ENCODE measurements around the gene REC114.
A peak's percentile ranks its signal among the peaks of the same experiment; 100 is the strongest.
"Not testable (repeated sequence)": the region's sequence is repeated elsewhere in the genome, so short reads cannot be mapped to it uniquely, and the experiment has no call there.

The REC114 gene

DNA sequence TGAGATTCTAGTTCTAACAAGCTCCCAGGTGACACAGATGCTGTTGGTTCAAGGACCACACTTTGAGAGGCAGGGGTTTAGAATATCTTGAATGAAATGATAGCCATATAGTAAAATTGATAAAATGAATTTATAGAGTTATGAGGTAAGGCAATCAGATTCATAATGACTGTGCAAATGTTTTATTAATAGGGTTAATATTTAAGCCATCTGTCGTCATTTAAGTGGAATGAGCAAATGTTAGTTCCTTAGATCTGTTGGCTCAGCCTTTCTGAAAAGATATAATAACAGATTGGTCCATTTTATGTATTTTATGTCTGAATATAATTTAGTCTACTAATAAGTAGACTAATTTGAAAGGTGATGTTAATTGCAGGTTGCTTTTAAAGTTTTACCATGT, 12.9 kb downstream of the REC114 start:
- no peak for DNase-seq (ENCODE audit: low read depth)

DNA sequence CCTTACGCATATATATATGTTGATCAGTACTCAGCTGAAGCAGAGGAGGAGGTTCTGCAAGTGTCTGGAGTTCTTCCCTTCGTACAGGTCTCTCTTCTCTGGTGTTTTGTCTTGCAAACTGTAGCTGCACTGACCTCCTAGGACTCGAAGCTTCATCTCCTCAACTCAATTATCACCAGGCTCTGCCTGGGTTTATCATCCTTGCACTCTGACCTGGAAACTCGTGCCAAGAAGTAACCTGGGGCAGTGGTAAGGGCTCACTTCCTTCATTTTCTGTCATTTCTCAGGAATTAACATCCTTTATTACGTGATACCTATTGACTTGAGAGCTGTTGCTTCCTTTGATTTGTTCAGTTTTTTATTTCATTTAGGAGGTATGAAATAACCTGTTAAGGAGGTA, 14.4 kb downstream of the REC114 start:
- no peak for DNase-seq (ENCODE audit: low read depth)

DNA sequence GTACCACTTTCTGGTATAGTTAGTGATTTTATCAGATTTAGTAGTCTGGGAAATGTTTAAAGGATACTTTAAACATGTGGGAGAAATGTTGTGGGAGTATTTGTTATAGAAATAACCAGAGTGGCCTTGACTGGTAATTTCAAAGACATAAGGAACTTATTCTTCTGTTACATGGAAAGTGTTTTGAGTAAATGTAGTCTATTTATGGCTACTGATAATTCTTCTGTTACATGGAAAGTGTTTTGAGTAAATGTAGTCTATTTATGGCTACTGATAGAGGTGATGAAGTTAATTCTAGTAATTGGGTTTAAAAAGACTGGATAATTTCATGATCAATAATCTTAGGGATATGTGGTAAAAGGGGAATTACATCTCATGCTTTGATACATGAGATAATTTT, 17.7 kb downstream of the REC114 start:
- no peak for DNase-seq (ENCODE audit: low read depth)

DNA sequence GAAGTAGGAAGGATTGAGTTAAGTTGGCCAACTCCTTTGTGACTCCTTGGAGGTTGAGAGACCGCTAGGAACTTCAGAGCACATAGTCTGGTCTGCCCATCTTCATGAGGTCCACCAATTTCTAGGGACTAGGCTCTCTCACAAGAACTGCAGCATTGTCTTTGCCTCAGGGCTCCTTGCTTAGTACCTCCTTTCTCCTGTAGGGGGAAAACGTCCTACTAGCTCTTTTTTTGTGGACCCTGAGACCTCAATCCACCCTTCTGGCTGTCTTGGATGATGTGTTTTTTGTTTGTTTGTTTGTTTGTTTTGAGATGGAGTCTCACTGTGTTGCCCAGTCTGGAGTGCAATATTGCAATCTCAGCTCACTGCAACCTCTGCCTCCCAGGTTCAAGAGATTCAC, 21.6 kb downstream of the REC114 start:
- DNase-seq (ENCODE audit: low read depth), result peak; percentile 10

- no peak for DNase-seq (ENCODE audit: low read depth)
Measured at GRCh38 chr15:73467758-73468157, 24.8 kb downstream of the REC114 start.

DNA sequence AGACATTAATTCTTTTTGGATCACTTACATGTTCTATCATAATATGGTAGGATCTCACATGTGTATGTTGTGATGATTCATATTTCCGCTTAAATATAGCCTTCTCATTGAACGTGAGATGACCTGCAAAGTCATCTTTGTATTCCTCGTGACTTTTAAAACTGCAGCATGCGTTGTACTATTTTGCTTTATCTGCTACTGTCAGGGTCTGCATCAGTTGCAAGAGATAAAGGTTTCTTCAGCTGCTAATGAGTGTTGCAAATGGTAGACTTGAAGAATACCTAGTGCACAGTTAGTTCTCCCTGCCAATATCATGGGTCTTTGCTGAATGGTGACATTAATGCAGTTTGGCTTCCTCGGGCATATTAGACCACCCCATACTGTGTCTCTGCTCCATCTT, 31.8 kb downstream of the REC114 start:
- DNase-seq (ENCODE audit: low read depth), result no peak

DNA sequence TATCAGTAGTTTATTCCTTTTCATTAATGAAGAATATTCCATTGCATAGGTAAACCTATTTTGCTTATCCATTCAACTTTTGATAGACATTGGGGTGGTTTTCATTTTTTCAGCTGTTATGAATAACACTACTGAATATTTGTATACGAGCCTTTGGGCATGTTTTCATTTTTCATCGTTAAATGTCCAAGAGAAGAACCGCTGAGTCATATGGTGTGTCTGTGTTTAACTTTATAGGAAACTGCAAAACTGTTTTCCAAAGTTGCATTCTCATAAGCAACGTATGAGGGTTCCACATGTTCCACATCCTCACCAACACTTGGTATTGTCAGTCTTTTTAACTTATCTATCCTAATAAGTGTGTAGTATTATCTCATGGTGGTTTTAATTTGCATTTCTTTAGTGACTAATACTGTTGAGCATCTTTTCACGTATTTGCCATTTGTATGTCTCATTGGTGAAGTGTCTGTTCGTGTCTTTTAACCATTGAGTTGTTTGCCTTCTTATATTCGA, 33.8 kb downstream of the REC114 start:
- DNase-seq (ENCODE audit: low read depth), result no peak

DNA sequence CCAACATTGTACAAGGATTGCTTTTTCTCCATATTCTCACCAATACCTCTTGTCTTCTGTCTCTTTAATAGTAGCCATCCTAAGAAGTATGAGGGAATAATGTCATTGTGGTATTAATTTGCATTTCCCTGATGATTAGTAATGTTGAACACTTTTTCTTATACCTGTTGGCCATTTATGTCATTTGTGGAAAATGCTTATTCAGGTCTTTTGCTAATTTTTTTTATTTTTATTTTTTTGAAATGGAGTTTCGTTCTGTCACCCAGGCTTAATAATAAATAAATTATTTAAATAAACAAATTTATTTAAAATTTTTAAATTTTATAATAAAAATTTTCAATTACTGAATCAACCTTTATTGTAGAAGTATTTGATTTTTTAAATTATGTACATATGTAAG, 37.1 kb downstream of the REC114 start:
- DNase-seq (ENCODE audit: low read depth), result no peak

DNA sequence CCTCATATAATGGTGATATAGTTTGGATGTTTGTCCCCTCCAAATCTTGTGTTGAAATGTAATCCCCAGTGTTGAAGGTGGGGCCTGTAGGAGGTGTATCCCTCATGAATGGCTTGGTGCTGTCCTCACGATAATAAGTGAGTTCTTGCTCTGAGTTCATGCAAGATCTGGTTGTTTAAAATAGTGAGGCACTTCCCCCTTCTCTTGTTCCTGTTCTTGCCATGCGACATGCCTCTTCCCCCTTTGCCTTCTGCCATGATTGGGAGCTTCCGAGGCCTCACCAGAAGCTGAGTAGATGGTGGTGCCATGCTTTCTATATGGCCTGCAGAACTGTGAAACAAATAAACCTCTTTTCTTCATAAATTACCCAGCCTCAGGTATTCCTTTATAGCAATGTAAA, 39.2 kb downstream of the REC114 start:
- no peak for DNase-seq (ENCODE audit: low read depth)

GRCh38 chr15:73483053-73483452, 40.1 kb downstream of the REC114 start:
- no peak for DNase-seq (ENCODE audit: low read depth)

- DNase-seq (ENCODE audit: low read depth), result no peak
Measured at GRCh38 chr15:73485372-73485771, 42.4 kb downstream of the REC114 start.

DNA sequence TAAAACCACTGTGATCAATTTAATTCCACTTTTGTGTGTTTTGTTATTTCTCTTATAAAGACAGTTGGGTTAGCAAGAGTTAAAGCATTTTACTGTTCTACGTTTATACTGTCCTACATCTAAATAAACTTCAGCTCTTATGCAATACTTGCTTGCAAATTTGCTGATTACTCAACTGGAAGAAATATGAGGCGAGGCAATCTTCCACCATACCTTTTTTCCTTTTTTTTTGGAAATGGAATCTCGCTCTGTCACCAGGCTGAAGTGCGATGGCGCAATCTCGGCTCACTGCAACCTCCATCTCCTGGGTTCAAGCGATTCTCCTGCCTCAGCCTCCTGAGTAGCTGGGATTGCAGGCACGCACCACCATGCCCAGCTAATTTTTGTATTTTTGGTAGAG, 42.9 kb downstream of the REC114 start:
- not testable (repeated sequence) for DNase-seq (ENCODE audit: low read depth)

- DNase-seq (ENCODE audit: low read depth), result no peak
Measured at GRCh38 chr15:73488698-73489097, 45.7 kb downstream of the REC114 start.

- no peak for DNase-seq (ENCODE audit: low read depth)
Measured at GRCh38 chr15:73493922-73494321, 51.0 kb downstream of the REC114 start.

- DNase-seq (ENCODE audit: low read depth), result no peak
Measured at GRCh38 chr15:73495181-73495580, 52.2 kb downstream of the REC114 start.

DNA sequence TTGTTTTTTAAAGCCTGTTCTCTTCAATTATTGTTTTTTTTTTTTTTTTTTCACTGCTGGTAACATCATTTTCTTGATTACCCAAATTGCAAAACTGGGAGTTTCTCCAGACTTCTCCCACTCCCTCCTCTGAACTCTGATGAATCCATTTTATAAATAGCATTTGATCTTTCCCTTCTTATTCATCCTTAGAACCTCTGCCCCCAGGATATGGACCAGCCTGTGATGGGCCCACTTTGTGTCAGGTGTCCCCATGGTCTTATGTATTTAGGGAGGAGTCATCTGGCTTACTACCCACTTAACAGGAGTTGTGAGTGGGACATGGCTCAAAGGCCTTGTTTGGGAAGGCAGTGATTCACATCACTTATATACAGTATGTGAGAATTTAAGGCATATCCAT, 57.7 kb downstream of the REC114 start:
- no peak for DNase-seq (ENCODE audit: low read depth)

- DNase-seq (ENCODE audit: low read depth), result no peak
Measured at GRCh38 chr15:73504885-73505284, 61.9 kb downstream of the REC114 start.

DNA sequence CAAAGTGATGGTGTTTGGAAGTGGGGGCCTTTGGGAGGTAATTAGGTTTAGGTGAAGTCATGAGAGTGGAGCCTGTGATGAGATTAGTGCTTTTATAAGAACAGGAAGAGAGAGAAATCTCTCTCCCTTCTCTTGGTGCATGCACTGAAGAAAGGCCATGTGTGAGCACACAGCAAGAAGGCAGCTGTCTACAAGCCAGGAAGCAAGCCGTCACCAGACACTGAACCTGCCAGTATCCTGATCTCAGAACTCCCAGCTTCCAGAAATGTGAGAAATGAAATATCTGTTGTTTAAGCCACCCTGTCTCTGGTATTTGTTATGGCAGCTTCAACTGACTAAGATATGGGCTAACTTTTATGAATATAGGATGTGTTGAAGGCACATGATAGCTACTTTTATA, 72.6 kb downstream of the REC114 start:
- DNase-seq (ENCODE audit: low read depth), result no peak

DNA sequence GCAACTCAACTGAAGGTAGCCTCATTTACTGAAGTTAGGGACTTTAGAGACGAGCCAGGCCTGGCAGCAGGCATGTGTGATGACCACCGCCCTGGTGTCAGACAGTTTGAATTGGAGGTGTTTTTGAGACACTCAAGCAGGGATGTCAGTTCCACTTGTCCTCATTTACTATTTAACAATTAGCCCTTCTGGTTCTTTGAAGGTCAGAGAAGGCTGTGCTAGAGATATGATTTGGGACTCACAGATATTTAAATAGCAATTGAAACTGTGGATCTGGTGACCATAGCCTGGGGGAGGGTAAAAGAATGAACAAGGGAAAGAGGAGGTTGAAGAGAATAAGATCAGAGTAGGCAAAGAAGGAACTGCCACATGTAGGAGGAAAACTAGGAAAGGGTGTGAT, 74.6 kb downstream of the REC114 start:
- no peak for DNase-seq (ENCODE audit: low read depth)

GRCh38 chr15:73518180-73518862, 75.4 kb downstream of the REC114 start:
- DNase-seq (ENCODE audit: low read depth), result no peak

DNA sequence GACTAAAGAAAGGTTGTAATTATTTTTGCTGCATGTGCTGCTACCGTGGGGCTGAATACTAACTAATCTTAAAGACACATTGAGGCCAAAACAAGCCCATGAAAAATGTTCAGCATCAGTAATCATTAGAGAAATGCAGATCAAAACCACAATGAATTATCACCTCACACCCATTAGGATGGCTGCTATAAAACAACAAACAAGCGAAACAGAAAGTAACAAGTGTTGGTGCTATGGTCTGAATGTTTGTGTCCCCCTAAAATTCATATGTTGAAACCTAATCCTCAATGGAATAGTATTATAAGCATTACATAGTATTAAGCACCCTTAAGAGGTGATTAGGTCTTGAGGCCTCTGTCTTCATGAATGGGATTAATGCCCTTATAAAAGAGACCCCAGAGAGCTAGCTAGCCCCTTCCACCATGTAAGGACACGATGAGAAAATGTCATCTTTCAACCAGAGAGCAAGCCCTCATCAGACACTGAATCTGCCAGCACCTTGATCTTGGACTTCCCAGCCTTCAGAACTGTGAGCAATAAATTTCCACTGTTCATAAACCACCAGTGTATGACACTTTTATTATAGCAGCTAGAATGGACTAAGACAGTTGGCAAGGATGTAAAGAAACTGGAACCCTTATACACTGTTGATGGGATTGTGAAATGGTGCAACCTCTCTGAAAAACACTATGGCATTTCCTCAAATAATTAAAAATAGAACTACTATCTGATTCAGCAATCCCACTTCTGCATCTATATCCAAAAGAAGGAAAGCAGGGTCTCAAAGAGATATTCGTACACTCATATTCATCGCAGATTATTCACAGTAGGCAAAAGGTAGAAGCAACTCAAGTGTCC, 76.1 kb downstream of the REC114 start:
- no peak for DNase-seq (ENCODE audit: low read depth)

GRCh38 chr15:73522011-73522410, 79.0 kb downstream of the REC114 start:
- DNase-seq (ENCODE audit: low read depth), result no peak

DNA sequence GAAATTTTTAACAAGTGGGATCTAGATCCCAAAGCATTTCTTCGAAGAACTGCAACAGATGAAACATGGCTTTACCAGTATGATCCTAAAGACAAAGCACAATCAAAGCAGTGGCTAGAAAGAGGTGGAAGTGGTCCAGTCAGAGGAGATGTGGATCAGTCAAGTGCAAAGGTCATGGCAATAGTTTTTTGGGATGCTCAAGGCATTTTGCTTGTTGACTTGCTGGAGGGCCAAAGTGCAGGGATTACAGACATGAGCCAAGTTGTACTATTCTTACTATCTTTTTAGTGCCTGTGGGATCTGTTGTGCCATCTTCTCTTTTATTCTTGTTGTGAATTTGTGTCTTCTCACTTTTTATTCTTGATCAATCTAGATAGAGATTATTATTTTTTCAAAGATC, 82.0 kb downstream of the REC114 start:
- no peak for DNase-seq (ENCODE audit: low read depth)
